T follicular helper cell (primary cell): Measurements from ENCODE around the gene BCR.
A peak's percentile ranks its signal among the peaks of the same experiment; 100 is the strongest.

ENCODE experiments used
- DNase-seq: peaks from one replicate; pipeline ENCODE4 v3.0.0-alpha.2; 2020; ENCODE audit warnings: low read depth

BCR gene

GRCh38 chr22:23217171-23218052 lies 37.1 kb downstream of the BCR start:
- DNase-seq, result no peak

- no peak for DNase-seq
Measured at GRCh38 chr22:23218053-23218866, 38.0 kb downstream of the BCR start.

- DNase-seq, result no peak
Measured at GRCh38 chr22:23218867-23219251, 38.5 kb downstream of the BCR start.

- DNase-seq, result no peak
Measured at GRCh38 chr22:23219317-23219716, 39.0 kb downstream of the BCR start.

- no peak for DNase-seq
Measured at GRCh38 chr22:23219822-23220484, 39.6 kb downstream of the BCR start.

- DNase-seq, result no peak
Measured at GRCh38 chr22:23220485-23221350, 40.4 kb downstream of the BCR start.

GRCh38 chr22:23221351-23221804 lies 41.1 kb downstream of the BCR start:
- no peak for DNase-seq

- DNase-seq, result no peak
Measured at GRCh38 chr22:23222033-23222792, 41.9 kb downstream of the BCR start.

GRCh38 chr22:23222793-23223568 lies 42.7 kb downstream of the BCR start:
- no peak for DNase-seq

- DNase-seq, result no peak
Measured at GRCh38 chr22:23223569-23224317, 43.4 kb downstream of the BCR start.

GRCh38 chr22:23224846-23225245 lies 44.5 kb downstream of the BCR start:
- DNase-seq, result no peak

- DNase-seq, result no peak
Measured at GRCh38 chr22:23225337-23225723, 45.0 kb downstream of the BCR start.

GRCh38 chr22:23225724-23226496 lies 45.6 kb downstream of the BCR start:
- peak; percentile 11 for DNase-seq

GRCh38 chr22:23226497-23226850 lies 46.2 kb downstream of the BCR start:
- DNase-seq, result no peak

GRCh38 chr22:23227380-23227779 lies 47.1 kb downstream of the BCR start:
- no peak for DNase-seq

GRCh38 chr22:23228503-23228902 lies 48.2 kb downstream of the BCR start:
- no peak for DNase-seq

GRCh38 chr22:23229646-23230045 lies 49.3 kb downstream of the BCR start:
- no peak for DNase-seq

- no peak for DNase-seq
Measured at GRCh38 chr22:23230348-23231068, 50.2 kb downstream of the BCR start.
